ENCODE measurements around the gene EDDM3A.

The EDDM3A gene

GRCh38 chr14:20790464-20791116 lies 44.9 kb downstream of the EDDM3A start:
- DNase-seq = no peak

DNA sequence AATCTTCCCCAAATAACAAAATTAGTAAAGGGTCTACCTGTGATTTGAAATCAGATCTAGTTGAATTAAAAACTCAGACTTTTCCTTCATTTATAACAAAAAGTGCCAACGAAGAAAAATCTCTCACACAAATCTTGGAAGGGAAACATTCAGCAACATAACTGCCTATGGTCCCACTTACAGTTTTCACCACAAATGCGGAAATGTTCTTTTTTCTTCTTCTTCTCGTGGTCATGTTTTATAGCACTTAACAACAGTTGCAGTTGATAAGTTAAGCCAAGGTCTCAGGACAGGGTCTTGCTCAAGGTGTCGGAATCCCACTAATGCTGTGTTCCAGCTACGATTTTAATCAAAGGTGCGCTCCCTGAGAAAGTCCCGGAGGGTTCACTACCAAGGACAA lies 45.5 kb downstream of the EDDM3A start:
- no peak for DNase-seq

- no peak for DNase-seq
Measured at GRCh38 chr14:20791597-20791996, 45.9 kb downstream of the EDDM3A start.

DNA sequence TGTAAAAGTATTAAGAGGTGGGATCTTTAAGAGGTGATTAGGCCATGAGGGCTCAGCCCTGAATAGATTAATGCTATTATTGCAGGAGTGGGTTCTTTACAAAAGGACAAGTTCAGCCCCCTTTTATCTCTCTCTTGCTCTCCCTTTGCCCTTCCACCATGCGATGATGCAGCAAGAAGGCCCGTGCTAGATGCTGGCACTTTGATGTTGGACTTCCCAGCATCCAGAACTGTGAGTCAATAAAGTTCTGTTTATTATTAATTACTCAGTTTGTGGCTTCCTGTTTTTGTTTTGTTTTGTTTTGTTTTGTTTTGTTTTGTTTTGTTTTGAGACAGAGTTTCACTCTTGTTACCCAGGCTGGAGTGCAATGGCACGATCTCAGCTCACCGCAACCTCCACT lies 46.9 kb downstream of the EDDM3A start:
- DNase-seq = peak; percentile 20

- DNase-seq = peak; percentile 11
Measured at GRCh38 chr14:20794644-20795369, 49.1 kb downstream of the EDDM3A start.

GRCh38 chr14:20797164-20797563 lies 51.5 kb downstream of the EDDM3A start:
- no peak for DNase-seq

Measured in activated CD4-positive, alpha-beta T cell treated with anti-CD3 and anti-CD28 coated beads, Interleukin-2, Interleukin-6, amounts not matched to agents 100 ng/mL and 50 ng/mL, durations not matched to agents 16 hours and 8 hours (primary cell).